ENCODE results near the gene DDIT3.

- TF ChIP-seq CTCF (IDR thresholded peaks at IDR 0.05): no peak
- no peak for TF ChIP-seq EZH2 (IDR thresholded peaks at IDR 0.05; ENCODE audit: borderline replicate concordance, insufficient read depth, low read depth, low read length, poor library complexity, severe bottlenecking)
Observed at GRCh38 chr12:57471661-57472060, 48.7 kb downstream of the DDIT3 start.

Data from B cell (primary cell).